NT2/D1 (cell line): ENCODE data around the gene ZFR2.

Experiments used
- SUZ12 ChIP-seq: IDR thresholded peaks from 2 replicates; pipeline ENCODE4 v1.6.1; 2011; ENCODE audit not compliant: insufficient read length, insufficient read depth; ENCODE audit errors: extremely low read depth
- YY1 ChIP-seq: IDR thresholded peaks from 2 replicates; pipeline ENCODE4 v1.6.1; 2011; ENCODE audit not compliant: insufficient read length, insufficient read depth
- ZNF274 ChIP-seq: IDR thresholded peaks from 2 replicates; pipeline ENCODE4 v1.6.1; 2011; ENCODE audit warnings: mild to moderate bottlenecking, low read depth, low read length

DNA sequence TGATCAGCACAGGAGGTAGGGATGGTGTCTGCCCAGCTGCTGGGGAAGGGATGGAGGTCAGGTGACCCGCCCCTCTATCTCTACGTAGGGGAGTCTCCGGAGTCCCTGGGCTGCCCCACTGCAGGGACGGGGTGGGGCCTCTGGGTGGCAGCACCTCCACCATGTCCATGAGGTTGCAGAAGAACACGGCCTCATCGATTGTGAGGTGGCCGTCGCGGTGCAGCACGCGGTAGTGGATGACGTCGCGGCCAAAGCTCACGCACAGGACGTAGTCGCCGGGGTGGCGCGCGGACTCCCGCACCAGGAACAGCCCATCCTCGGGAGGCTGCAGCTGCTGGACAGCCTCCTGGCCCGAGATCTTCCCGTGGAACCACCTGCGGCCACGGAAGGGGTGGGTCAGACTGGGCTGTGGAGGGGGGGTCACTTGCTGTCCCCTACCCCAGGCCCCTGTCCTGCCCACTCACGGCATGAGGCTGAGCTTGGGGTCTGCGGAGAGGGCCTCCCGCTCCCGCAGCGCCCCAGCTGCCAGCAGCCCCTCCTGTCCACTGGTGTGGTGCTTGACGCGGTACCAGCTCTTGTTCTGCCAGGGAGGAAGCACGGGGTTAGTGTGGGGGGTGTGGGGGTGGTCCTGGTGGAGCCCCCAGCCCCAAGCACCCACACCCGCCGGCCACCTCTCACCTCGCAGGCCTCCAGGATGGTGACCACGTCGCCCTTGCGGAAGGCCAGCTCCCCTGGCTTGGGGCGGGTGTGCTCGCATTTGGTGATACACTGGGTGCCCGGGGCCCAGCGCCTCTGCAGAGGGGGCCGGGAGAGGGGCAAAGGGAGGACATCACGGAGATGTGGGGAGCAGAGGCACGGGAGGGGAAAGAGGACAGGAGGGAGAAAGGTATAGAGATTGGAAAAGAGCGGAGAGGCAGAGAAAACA is 84.9 kb downstream of the ZFR2 start:
- TF ChIP-seq YY1 (no peak), ZNF274 (no peak), SUZ12 (no peak)
